ENCODE data around the gene ZBTB44.
"Not testable (repeated sequence)": the region's sequence is repeated elsewhere in the genome, so short reads cannot be mapped to it uniquely, and the experiment has no call there.

ZBTB44 gene

DNA sequence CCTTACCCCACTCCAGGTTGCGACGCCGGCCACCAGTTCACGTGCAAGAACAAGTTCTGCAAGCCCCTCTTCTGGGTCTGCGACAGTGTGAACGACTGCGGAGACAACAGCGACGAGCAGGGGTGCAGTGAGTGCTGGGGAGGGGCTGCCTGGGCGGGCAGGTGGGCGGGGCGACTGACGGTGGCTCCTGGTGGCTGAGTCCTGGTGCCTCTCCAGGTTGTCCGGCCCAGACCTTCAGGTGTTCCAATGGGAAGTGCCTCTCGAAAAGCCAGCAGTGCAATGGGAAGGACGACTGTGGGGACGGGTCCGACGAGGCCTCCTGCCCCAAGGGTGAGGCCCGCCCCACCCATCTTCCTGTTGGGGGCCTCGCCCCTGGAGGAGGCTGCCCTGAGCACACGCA is 116.4 kb downstream of the ZBTB44 start:
- no peak for DNase-seq (ENCODE audit: low read depth)

DNA sequence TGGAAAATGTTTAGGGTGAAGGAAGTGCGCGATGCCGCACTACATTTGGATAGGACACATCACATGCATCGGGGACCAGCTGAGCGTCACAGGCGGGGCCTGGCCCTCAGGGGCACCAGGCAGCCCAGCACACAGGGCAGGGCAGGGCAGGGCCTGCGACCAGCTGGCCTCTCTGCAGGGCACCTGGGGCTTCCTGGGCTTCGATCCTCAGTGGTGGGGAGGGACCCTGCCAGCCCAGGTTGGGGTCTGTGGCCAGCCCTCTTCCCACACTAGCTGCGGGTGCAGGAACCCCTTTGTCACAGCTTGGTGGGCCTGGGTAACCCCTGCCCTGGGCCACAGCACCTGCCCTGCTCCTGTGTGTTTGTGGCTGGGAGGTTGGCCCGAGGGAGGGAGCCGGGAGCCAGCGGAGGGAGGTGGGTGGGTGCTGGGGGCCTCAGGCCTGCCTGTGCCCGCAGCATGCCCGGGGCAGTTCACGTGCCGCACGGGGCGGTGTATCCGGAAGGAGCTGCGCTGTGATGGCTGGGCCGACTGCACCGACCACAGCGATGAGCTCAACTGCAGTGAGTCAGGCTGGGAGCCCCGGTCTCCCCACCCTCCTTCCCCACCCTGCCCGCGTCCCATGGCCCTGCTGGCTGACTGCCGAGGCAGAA is 117.2 kb downstream of the ZBTB44 start:
- DNase-seq (ENCODE audit: low read depth): no peak

DNA sequence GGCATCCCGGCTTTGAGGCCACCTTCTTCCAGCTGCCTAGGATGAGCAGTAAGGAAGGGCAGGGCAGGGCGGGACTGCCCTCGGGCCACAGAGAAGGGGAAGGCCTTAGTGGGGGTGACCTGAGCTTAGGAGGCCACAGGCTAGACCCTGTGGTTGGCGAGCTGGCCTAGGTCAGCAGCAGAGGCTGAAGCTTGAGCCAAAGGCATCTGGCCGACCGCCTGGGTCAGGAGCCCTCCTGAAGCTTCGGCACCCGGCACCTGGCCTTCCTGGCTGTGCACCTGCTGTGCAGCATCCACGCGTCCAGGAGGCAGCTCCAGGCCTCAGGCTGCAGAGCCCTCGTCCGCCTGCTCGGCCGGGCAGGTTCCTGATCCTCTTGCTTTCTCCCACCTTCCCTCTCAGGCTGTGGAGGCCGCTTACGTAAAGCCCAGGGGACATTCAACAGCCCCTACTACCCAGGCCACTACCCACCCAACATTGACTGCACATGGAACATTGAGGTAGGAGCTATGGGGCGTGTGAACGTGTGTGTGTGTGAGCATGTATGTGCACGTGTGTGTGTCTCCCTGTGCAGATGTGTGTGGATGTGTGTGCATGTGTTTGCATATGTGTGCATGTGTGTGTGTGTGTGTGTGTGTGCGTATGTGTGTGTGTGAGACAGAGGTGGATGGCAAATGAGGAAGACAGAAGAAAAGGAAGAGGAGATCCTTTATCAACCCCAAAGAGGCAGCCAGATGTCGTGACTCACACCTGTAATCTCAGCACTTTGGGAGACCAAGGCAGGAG is 120.3 kb downstream of the ZBTB44 start:
- no peak for DNase-seq (ENCODE audit: low read depth)

DNA sequence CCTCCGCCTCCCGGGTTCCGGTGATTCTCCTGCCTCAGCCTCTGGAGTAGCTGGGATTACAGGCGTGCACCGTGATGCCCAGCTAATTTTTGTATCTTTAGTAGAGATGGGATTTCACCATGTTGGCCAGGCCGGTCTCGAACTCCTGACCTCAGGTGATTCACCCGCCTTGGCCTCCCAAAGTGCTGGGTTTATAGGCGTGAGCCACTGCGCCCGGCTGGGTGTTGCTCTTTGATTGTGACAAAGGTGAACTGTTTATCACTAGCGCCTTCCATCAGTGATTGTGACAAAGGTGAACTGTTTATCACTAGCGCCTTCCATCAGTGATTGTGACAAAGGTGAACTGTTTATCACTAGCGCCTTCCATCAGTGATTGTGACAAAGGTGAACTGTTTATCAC is 121.2 kb downstream of the ZBTB44 start:
- DNase-seq (ENCODE audit: low read depth): not testable (repeated sequence)

DNA sequence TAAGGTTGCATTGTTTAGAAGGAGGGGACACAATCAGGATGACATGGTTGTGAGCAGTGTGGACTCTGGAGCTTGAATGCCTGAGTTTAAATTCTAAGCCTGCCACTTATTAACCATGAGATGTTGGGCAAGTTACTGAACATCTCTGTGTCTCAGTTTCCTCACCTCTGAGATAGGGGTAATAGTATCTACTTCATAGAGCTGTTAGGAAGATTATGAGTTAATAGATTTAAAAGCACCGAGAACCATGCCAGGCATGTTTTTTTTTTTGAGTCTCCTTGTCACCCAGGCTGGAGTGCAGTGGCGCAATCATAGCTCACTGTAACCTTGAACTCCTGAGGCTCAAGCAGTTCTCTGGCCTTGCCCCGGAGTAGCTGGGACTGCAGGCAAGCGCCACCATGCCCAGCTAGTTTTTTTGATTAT is 121.9 kb downstream of the ZBTB44 start:
- no peak for DNase-seq (ENCODE audit: low read depth)

DNA sequence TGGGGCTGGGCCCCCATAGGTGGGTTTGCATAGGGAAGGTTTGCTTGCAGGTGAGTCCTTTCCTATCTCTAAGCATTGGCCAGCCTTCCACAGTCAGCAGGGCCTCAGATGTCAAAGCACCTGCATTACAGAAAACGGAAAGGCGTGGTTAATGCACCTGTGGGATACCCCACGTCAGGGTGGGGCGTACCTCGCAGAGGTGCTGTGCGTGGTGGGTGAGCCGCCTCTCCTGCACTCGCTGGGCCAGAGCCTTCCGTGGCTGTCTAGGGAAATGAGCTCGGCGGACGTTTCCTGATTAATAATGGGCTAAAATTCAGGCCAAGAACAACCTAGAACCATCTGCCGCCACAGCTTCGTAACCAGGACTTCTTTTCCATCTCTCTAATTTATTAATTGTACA is 122.8 kb downstream of the ZBTB44 start:
- DNase-seq (ENCODE audit: low read depth): no peak

DNA sequence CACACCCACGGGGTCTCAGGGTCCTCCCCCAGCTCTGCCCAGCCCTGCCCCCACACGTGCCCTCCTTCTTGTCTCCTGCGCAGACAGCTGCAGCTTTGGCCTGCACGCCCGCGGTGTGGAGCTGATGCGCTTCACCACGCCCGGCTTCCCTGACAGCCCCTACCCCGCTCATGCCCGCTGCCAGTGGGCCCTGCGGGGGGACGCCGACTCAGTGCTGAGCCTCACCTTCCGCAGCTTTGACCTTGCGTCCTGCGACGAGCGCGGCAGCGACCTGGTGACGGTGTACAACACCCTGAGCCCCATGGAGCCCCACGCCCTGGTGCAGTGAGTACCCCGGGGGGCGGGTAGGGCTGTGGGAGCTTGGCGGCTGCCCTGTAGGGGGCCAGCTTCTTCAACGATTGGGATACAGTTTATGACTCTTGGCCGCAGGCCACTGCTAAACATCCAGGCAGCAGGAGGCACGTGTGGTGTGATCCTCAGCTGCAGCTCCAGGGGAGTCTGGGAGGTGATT is 124.3 kb downstream of the ZBTB44 start:
- DNase-seq (ENCODE audit: low read depth): no peak

DNA sequence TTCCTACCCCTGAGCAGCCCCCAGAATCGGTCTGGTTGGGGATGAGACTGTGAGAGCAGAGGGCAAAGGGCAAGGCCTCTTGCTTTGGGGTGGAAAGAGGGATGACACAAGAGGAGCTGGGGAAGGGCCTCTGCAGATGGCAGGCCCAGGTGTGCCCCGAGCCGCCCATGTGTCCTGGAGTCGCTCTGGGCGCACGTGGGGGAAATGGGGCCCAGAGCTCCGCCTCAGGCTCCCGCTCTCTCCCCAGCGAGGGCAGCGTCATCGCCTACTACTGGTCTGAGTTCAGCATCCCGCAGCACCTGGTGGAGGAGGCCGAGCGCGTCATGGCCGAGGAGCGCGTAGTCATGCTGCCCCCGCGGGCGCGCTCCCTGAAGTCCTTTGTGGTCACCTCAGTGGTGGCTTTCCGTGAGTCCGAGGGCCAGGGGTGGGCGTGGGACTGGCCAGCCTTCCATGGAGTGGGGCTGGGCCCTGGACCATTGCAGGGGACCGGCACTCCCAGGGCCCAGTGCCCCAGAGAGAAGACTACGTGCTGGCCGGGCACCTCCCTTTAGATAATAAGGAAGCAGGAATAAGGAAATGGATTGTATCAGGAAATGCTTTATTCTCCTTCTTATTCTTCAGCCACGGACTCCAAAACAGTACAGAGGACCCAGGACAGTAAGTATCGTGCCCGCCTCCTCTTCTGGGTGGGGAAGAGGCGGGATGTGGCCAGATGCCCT is 125.1 kb downstream of the ZBTB44 start:
- no peak for DNase-seq (ENCODE audit: low read depth)

DNA sequence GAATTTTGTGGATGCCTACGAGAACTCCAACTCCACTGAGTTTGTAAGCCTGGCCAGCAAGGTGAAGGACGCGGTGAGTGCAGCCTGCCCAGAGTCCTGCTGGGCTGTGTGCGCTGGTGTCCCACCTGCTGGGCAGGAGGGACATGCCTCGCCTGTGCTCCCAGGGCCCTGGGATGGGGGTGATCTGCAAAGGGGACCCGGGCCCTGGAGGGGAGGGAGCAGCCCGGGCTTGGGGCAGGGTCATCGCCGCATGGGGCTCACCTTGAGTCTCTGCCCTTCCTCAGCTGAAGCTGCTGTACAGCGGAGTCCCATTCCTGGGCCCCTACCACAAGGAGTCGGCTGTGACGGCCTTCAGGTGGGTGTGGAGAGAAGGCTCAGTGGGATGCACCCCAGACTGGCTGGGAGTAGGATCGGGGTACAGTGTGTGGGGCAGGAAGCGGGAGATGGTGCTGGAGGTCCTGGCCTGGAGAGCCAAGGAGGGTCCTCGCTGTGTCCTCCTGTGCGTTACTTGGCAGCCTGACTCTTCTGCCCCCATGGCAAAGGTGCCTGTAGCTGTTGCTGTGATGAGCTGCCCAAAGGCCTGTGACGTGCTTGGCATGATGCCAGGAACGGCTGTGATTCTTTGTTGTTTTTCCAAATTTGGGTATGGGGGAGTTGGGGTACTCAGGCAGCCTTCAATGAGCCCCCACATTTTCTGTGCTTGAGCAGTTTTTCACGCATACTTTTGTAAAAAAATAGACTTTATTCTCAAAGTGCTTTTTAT is 126.0 kb downstream of the ZBTB44 start:
- no peak for DNase-seq (ENCODE audit: low read depth)

DNA sequence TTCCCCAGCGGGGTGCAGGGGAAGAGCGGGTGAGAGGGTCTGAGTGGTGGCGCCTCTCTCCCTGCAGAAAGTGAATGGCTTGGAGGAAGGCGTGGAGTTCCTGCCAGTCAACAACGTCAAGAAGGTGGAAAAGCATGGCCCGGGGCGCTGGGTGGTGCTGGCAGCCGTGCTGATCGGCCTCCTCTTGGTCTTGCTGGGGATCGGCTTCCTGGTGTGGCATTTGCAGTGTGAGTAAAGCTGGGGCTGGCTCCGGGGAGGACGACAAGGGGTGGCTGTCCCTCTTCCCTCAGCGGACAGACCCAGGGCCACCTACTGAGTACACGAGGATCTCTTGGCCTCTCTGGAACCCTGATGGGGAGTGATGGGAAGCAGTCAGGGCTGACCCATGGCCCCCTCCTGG is 126.7 kb downstream of the ZBTB44 start:
- DNase-seq (ENCODE audit: low read depth): no peak

DNA sequence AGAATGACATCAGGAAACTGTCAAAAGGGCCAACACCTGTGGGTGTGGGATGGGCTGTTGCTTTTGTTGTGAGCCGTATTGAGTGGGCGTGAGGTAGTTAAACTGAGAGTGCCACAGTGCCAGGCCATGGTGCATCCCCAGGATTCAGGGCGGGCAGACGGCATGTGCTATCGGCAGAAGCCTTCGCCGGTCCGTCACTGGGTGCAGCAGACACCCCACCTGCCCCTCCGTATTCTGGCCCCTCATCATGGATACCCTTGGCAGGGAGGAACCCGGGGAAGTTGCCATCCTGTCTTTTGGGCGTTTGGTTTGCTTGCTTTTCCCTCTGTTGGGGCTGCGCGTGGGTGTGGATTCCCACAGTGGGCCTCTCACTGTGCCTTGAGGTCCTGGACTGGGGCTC is 127.6 kb downstream of the ZBTB44 start:
- DNase-seq (ENCODE audit: low read depth): no peak

DNA sequence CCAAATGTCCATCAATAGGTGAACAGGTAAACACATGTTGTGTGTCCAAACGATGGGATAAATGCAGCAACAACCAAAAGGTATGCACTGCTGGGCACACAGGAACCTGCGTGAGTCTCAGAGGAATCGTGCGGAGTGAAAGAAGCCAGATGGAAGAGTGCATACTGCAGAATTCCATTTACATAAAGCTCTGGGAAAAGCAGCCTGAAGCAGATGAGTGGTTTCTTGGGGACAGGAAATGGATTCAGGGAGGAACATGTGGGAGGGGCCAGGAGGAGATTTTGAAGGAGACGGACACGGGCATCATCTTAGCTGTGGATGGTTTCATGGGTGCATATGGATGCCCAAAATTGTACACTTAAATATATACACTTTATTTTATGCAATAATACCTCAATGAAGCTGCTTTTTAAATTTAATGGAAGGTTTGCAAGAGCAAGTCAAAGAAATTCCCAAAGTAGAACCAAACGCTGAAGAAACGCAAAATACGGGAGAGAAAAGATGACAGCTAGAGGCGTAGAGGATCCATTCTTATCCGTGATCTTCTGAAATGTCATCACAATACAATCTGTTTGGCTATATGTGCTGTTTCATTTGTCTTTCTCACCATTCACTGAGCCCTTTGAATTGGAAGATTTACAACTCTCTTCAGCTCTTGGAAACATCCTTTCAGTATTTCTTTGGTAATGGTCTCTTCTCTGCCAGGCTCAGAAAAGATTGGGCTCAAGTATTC is 130.7 kb downstream of the ZBTB44 start:
- no peak for DNase-seq (ENCODE audit: low read depth)

DNA sequence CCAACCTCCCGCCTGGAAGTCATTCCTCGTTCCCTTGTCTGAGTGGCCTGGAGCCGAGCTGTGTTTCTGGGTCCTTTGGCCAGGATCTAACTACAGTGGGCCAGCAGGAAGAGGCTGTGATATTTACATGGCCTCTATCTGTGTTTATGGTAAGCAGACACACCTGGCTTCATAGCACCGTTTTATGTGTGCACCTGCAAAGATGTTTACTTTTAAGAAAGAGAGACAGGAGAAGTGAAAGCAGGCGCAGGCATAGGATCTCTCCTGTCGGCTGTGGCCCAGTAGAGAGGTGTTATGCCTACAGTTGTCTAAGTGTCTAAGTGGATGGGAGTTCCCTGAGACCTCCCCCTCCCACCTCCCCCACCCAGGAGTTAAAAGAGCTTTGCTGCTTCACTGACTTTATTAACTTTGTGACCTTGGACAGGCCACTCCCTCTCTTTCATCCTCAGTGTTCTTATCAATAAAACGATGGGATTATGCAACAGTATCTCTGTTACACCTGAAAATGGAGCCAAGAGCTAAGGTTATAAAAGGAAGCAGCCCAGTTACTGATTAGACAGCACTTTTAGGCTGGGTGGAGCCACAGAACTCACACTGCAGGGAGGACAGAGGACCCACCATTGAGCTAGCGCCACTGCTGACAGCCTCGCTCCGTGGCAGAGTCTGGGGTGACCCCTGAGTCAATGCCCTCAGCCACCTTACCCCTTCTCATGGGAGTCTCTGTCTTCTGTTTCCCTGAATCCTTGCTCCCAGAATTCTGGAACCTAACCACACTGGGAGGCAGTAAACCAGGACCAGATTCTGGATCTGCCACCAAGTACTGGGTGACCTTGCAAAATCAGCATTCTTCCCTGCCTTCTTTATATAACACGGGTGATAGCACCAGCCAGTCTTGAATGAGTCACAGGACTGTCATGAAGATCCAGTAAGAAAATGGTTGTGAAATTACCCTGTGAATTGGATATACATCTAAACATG is 133.1 kb downstream of the ZBTB44 start:
- DNase-seq (ENCODE audit: low read depth): no peak

DNA sequence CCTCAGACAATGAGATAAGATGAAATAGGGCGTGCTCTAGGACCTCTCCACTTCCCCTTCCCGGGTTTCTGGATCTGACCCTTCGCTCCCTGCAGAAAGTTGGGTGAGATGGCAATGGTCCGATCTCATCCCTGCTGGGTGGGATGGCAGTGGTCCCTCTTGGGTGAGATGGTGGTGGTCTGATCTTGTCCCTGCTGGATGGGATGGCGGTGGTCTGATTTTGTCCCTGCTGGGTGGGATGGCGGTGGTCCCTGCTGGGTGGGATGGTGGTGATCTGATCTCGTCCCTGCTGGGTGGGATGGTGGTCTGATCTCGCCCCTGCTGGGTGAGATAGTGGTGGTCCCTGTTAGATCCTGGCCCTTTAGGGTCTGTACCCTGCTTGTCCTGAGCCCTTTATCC is 133.8 kb downstream of the ZBTB44 start:
- no peak for DNase-seq (ENCODE audit: low read depth)

DNA sequence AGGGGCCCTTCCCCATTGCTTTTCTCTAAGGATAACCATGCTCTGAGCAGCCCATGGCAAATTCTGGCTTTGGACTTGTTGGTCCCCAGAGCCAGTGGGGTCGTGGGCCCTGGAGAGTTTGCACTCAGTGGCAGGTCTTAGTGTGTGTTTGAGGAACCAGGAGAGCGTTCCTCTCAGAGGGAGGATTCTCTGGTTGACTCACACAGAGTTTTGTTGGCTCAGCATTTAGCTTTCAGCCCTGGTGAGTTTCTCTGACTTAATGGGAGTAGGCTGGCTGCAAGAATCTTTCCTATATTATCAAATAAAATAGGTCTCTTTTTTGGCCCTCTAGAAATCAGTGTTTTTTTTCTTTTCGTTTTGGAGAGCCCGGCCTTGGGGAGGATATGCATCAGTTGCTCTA is 134.2 kb downstream of the ZBTB44 start:
- DNase-seq (ENCODE audit: low read depth): no peak

DNA sequence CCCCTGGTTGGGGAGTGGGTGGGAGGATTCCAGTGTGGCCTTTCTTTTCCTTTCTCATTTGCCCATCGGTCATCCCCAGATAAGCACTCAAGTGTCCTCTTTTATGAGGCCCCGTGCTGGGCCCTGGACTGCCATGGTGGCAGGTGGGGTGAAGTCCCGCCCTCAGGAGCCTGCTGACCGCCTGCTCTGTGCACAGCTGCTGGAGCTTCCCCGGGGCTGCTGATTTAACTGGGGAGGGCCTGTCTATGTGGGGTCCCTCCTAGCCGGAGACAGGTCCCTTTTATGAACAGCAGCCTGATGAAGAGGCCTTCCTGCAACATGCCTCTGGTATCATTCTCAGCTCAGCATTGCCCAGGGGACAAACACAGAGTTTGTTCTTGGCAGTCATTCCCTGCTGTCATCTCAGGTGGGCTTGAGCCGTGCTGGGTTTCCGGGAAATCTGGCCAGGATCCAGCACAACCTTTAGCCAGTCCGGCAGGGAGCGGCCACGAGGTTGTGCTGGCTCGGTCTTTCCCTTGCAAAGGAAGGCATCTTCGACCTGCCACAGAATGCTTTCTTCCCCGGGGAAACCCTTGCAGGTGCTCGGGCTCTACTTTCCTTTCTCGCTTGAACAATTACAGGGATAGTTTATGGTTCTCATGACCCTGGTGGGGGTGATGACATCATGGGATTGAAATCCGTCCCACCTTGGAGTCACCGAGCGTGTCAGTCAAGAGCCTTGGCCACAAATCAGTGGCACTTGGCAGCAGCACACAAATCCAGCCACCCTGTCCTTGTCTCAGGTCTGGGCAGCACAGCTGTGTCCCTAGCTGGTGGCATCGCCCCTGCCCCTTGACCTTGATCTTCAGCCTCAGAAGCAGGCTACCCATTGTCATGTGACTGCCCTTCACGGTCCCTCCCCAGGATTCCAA is 135.1 kb downstream of the ZBTB44 start:
- no peak for DNase-seq (ENCODE audit: low read depth)

DNA sequence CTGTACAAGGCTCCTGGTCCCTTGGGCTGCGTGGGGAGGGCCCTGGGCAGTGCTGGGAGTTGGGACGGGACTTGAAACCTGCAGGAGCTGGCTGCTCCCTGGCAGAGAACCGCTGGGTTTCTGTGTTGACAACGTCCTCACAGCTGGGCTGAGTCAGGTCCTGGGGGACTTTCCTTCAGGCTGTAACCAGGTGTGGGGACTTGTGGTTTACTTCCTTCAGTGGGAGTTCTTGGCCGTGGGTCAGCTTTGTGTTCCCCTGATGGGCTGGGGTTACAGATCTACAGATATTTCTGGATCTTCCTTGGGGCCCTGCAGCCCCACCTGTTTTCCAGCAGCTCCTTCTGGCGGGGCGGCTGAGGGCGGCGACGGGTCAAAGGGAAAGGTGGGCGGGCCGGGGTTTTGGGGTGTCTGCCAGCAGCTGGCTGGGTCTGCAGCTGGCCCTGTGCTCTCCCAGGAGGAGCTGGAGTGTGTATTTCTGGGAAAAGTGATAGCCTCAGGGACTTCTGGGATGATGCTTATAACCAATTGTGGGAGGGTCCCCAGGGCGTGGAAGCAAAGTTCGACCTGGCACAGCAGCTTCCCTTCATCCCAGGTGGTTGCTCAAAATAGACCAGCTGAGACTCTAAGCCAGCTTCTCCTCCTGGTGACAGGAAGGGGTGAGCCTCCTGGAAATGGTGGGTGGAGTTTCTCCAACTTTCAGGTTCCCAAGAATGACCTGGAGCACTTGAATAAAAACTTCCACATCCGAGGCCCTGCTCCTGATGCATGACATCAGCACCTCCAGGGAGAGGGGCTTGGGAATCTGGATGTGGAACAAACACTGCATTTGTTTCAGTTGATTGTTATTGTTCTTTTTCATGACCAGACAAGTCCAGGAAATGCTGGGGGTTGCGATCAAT is 136.0 kb downstream of the ZBTB44 start:
- DNase-seq (ENCODE audit: low read depth): no peak

DNA sequence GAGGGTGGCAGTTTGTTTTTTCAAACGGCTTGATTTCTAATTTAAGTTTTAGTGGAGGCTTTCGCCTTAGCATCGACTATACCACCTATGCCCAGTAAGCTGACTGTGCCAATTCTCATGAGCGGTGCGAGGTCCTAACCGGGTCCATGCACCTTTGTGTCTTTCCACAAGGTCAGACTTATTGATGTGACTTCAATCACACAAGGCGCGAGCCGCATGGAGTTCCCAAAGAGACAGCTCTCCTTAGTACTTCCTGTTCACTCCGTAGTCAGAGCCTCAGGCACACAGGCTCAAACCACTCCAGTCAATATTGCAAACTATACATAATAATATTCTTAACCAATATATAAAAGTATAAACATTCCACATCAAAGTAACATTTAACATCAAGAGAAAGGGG is 136.9 kb downstream of the ZBTB44 start:
- no peak for DNase-seq (ENCODE audit: low read depth)
